NCI-H2107 (cell line): ENCODE data around the gene C2orf49.
"Not testable (repeated sequence)": the region's sequence is repeated elsewhere in the genome, so short reads cannot be mapped to it uniquely, and the experiment has no call there.

Experiments used
- DNase-seq: peaks from one replicate; lab custom pipeline; 2025; lab: John Stamatoyannopoulos, UW

The C2orf49 gene

GRCh38 chr2:105321875-105322646 is 15.3 kb upstream of the C2orf49 start:
- DNase-seq: no peak

- no peak for DNase-seq
Observed at GRCh38 chr2:105323111-105323510, 14.2 kb upstream of the C2orf49 start.

GRCh38 chr2:105324101-105324500 is 13.2 kb upstream of the C2orf49 start:
- no peak for DNase-seq

- DNase-seq: no peak
Observed at GRCh38 chr2:105324732-105325131, 12.6 kb upstream of the C2orf49 start.

- DNase-seq: no peak
Observed at GRCh38 chr2:105325389-105325963, 11.9 kb upstream of the C2orf49 start.

GRCh38 chr2:105327271-105327670 is 10.1 kb upstream of the C2orf49 start:
- not testable (repeated sequence) for DNase-seq

- no peak for DNase-seq
Observed at GRCh38 chr2:105327690-105328089, 9.7 kb upstream of the C2orf49 start.

GRCh38 chr2:105328281-105329196 is 8.8 kb upstream of the C2orf49 start:
- no peak for DNase-seq

- DNase-seq: no peak
Observed at GRCh38 chr2:105329197-105329554, 8.2 kb upstream of the C2orf49 start.

GRCh38 chr2:105329561-105330495 is 7.5 kb upstream of the C2orf49 start, which contains the start of gene TGFBRAP1:
TGFBRAP1 (minus strand) TSS chr2:105329735; CDS start chr2:105308301, 21,434 bp downstream.
- DNase-seq: no peak

- DNase-seq: no peak
Observed at GRCh38 chr2:105330681-105331375, 6.5 kb upstream of the C2orf49 start.

GRCh38 chr2:105334211-105334610 is 3.1 kb upstream of the C2orf49 start:
- no peak for DNase-seq

- no peak for DNase-seq
Observed at GRCh38 chr2:105335469-105335868, 1.9 kb upstream of the C2orf49 start.

GRCh38 chr2:105336786-105337121 is 586 bp upstream of the C2orf49 start:
- no peak for DNase-seq

GRCh38 chr2:105338020-105338385 is 663 bp downstream of the C2orf49 start:
- no peak for DNase-seq

GRCh38 chr2:105339414-105339813 is 2.1 kb downstream of the C2orf49 start:
- DNase-seq: no peak

GRCh38 chr2:105344704-105345345 is 7.5 kb downstream of the C2orf49 start:
- no peak for DNase-seq

GRCh38 chr2:105357122-105357521 is 19.8 kb downstream of the C2orf49 start:
- DNase-seq: no peak

- DNase-seq: no peak
Observed at GRCh38 chr2:105358593-105358992, 21.3 kb downstream of the C2orf49 start.

- DNase-seq: no peak
Observed at GRCh38 chr2:105361102-105361889, 24.0 kb downstream of the C2orf49 start.
